Thoracic aorta (tissue), 2 donors: ENCODE measurements around the gene SMTN. TPM values are rescaled to one million over a fixed set of nuclear protein-coding genes. Genes with fewer than 3 reads are reported as not detected.

ENCODE experiments used
- ATAC-seq: fragments of 150-250 bp; one replicate; pipeline ENCODE4 v1.8.0; 2017; ENCODE audit warnings: low read depth; ENCODE audit not compliant: insufficient number of reproducible peaks, low FRiP score
- DNase-seq: peaks from one replicate; pipeline ENCODE4 v3.0.0-alpha.2; 2020; ENCODE audit warnings: low spot score
- H3K27ac ChIP-seq, 2 donors: fragments of 200-600 bp; sonication (generic); 1 replicate in 1 of 2; 2 replicates in 1 of 2; pipeline ENCODE4 v1.5.1; 2016; ENCODE audit warnings: mild to moderate bottlenecking in 2 of 2, moderate library complexity in 2 of 2
- H3K27me3 ChIP-seq: fragments of 200-600 bp; sonication (generic); replicated peaks from 2 replicates; pipeline ENCODE4 v1.6.0; 2016; ENCODE audit warnings: mild to moderate bottlenecking; ENCODE audit not compliant: insufficient read depth
- H3K36me3 ChIP-seq: fragments of 200-600 bp; sonication (generic); one replicate; pipeline ENCODE4 v1.5.1; 2016
- H3K4me1 ChIP-seq, 2 donors: fragments of 200-600 bp; sonication (generic); 1 replicate in 1 of 2; 2 replicates in 1 of 2; pipeline versions ENCODE4 v1.5.1 to v1.6.0; 2016; ENCODE audit warnings: low read depth in 2 of 2, mild to moderate bottlenecking in 1 of 2; ENCODE audit not compliant: control insufficient read depth in 1 of 2
- H3K4me3 ChIP-seq: fragments of 200-600 bp; sonication (generic); 2 replicates; pipeline ENCODE4 v1.5.1; 2016; ENCODE audit warnings: mild to moderate bottlenecking
- H3K9me3 ChIP-seq: fragments of 200-600 bp; sonication (generic); 2 replicates; pipeline ENCODE4 v1.5.1; 2016
- total RNA-seq, 2 donors: library from RNA; depleted of rRNA; stranded (reverse); fragments of >200 nt; gene quantifications; one replicate each; pipeline versions ENCODE4 v1.1.0 to v1.2.3, GENCODE V29; 2016
- TF ChIP-seq, protein P1 (sequence below): fragments of 200-600 bp; sonication (generic); IDR thresholded peaks from one replicate; pipeline ENCODE4 v1.5.1; 2019; ENCODE audit warnings: antibody characterized with exemption

Gene SMTN
- total RNA-seq, 2 donors from 2014 or later, result 632 to 946 TPM

DNA sequence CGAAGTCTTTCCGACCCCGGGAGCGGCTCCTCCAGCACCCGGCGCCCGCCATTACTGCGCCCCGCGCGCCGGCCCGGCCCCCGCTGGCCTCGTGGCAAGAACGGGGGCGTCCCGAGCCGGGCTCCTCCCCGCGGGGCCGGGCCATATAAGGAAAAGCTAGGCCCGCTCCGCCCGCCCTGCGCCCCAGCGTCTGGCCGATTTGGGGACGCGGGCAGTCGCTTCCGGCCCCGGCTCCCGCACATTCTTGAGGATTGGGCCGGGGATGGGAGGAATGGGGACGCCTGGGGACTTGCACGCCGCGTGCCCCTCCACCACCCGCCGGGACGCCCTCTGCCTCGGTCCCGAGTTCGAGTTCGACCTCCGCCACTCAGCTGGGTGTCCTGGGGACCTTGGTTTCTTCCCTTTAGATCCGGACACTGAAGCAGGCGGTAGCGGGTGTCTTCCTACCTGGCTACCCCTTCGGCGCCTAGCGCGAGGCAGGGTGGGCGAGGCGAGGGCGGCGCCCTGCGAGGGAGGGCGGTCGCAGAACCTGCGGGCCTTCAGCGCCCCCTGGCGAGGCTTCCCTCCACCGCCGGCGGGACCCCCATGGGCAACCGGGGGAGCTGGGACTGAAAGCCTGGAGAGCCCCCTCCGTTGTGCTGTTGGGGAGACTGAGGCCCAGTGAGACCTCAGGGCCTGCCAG lies 3.8 kb downstream of the SMTN start:
- peaks cover 23 to 68% of the 10 kb centered on the region in 2 donors for H3K4me1 ChIP-seq
- H3K36me3 ChIP-seq, result peaks cover 37% of the 10 kb centered on the region

DNA sequence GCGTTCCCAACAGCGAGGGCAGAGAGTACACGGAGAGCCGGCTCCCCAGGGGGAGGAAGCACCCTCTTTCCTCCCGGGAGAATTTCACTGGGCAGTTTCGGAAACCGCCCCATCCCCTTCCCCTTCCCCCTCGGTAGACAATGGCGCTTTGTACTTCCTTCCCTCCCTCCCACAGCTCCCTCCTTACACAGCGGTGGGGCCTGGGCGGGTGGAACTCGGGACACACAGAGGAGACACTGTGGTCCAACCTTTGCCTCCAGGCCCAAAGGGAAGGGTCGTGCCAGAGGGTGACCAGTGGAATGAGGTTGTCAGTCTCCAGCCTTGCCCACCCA lies 4.3 kb downstream of the SMTN start:
- DNase-seq (no peak), ATAC-seq (no peak)
- H3K4me1 ChIP-seq, result peaks cover 23 to 68% of the 10 kb centered on the region in 2 donors
- H3K27ac ChIP-seq, result peak overlapping the region; percentile 88 to 92
- no peaks in the 10 kb centered on the region for H3K27me3 ChIP-seq
- H3K9me3 ChIP-seq, result no peaks in the 10 kb centered on the region
- TF ChIP-seq, protein P1, sequence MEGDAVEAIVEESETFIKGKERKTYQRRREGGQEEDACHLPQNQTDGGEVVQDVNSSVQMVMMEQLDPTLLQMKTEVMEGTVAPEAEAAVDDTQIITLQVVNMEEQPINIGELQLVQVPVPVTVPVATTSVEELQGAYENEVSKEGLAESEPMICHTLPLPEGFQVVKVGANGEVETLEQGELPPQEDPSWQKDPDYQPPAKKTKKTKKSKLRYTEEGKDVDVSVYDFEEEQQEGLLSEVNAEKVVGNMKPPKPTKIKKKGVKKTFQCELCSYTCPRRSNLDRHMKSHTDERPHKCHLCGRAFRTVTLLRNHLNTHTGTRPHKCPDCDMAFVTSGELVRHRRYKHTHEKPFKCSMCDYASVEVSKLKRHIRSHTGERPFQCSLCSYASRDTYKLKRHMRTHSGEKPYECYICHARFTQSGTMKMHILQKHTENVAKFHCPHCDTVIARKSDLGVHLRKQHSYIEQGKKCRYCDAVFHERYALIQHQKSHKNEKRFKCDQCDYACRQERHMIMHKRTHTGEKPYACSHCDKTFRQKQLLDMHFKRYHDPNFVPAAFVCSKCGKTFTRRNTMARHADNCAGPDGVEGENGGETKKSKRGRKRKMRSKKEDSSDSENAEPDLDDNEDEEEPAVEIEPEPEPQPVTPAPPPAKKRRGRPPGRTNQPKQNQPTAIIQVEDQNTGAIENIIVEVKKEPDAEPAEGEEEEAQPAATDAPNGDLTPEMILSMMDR, result no peak
- H3K4me3 ChIP-seq, result peak overlapping the region; percentile 76
- H3K36me3 ChIP-seq, result peaks cover 38% of the 10 kb centered on the region

More for the DNA sequence above, 3.8 kb downstream of the SMTN start:
- peak overlapping the region; percentile 76 for H3K4me3 ChIP-seq
- no peaks in the 10 kb centered on the region for H3K27me3 ChIP-seq
- peak overlapping the region; percentile 88 to 92 for H3K27ac ChIP-seq
- TF ChIP-seq, protein P1, result peak; percentile 86
- ATAC-seq, result peak; percentile 24
- peak; percentile 74 for DNase-seq
- H3K9me3 ChIP-seq, result no peaks in the 10 kb centered on the region

DNA sequence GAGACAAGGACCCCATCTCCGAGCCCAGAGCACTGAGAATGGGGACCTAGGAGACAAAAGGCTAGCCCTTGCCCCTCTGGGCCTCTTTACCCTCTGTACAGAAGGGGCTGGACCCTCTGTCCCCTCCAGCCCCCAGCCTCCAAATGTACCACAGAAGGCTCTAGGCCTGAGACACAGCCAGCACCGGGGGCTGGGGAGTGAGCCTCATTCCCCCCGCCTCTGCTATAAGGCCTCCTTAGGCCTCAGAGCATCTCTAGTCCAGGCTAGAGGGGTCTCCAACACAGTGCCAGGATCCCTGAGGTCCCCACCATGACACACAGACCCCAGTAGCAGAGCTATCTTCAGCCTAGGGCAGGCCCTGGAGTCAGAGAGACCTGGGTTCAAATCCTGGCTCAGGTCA lies 4.8 kb downstream of the SMTN start:
- peak overlapping the region; percentile 88 to 92 for H3K27ac ChIP-seq
- TF ChIP-seq, protein P1, result no peak
- H3K4me1 ChIP-seq, result peaks cover 23 to 71% of the 10 kb centered on the region in 2 donors

DNA sequence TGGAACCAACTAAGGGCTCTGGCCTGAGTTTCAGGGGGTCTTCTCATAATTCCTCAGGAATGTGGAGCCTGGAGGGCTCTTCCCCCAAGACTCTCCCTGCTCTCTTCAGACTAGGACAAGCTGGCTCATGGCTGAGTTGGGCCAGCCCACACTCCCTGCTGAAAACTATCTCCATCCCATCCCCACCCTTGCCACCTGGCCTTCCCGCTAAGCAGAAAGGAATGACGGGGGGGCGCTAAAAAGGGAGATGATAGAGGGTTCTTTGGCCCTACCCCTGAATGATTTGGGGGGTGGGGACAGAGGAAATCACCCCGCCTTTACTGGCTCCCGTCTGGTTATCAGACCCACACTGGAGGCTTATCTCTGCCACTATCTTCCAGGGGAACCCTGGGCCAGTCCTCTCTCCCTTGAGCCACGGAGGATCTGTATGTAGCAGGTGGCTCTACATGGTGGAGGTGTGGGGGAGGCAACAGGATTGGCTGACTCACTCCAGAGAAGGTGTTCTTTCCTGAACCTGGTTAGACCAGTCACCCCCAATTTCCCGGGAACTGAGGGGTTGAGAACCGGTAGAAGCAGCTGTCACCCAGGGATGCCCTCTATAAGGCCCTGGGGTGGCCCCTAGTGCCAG lies 5.7 kb downstream of the SMTN start:
- DNase-seq (no peak), ATAC-seq (no peak)
- TF ChIP-seq, protein P1, result no peak
- Histone ChIP-seq H3K36me3 (peaks cover 51% of the 10 kb centered on the region), H3K4me1 (peaks cover 23 to 80% of the 10 kb centered on the region in 2 donors), H3K27ac (peak overlapping the region; percentile 88 to 92), H3K27me3 (no peaks in the 10 kb centered on the region), H3K9me3 (no peaks in the 10 kb centered on the region), H3K4me3 (peak overlapping the region; percentile 76)

More for the DNA sequence above, 4.8 kb downstream of the SMTN start:
- Histone ChIP-seq H3K4me3 (peak overlapping the region; percentile 76), H3K9me3 (no peaks in the 10 kb centered on the region), H3K27me3 (no peaks in the 10 kb centered on the region), H3K36me3 (peaks cover 42% of the 10 kb centered on the region)
- ATAC-seq, result no peak
- DNase-seq, result no peak

DNA sequence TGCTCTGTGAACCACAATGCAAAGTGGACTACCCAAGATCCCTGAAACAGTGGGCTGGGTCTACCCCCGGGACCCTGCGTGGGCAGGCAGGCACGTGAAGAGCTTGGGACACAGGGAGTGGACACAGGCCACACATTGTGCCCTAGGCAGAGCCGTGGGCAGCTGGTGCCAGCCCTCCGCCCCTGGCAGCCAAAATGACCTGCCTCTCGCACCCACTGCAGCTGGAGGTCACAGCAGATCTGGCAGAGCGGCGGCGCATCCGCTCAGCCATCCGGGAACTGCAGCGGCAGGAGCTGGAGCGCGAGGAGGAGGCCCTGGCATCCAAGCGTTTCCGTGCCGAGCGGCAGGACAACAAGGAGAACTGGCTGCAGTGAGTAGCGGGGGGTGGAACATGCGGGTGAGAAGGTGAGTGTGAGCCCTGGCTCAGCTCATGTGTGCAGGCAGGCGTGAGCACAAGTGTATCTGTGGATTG lies 6.7 kb downstream of the SMTN start:
- TF ChIP-seq, protein P1, result no peak
- DNase-seq (no peak), ATAC-seq (no peak)
- peaks cover 25 to 88% of the 10 kb centered on the region in 2 donors for H3K4me1 ChIP-seq
- H3K4me3 ChIP-seq, result peak overlapping the region; percentile 76
- H3K27ac ChIP-seq, result peak overlapping the region; percentile 88 to 92
- H3K36me3 ChIP-seq, result peaks cover 57% of the 10 kb centered on the region
- no peaks in the 10 kb centered on the region for H3K27me3 ChIP-seq
- no peaks in the 10 kb centered on the region for H3K9me3 ChIP-seq
